ENCODE data around the gene HNRNPUL1. TPM values are rescaled to one million over a fixed set of nuclear protein-coding genes. Genes with fewer than 3 reads are reported as not detected.
A peak's percentile ranks its signal among the peaks of the same experiment; 100 is the strongest.
"Not testable (repeated sequence)": the region's sequence is repeated elsewhere in the genome, so short reads cannot be mapped to it uniquely, and the experiment has no call there.

HNRNPUL1 gene
- 108 TPM for total RNA-seq

GRCh38 chr19:41263850-41264580, at the start of gene HNRNPUL1:
Gene HNRNPUL1, plus strand, starts transcription at chr19:41264372. Its CDS starts 132 bp downstream, at chr19:41264504.
- peak; percentile 100 for DNase-seq

GRCh38 chr19:41217741-41218140, 46.4 kb upstream of the HNRNPUL1 start:
- DNase-seq, result no peak

- no peak for DNase-seq
Measured at GRCh38 chr19:41218249-41218614, 45.9 kb upstream of the HNRNPUL1 start.

- peak; percentile 78 for DNase-seq
Measured at GRCh38 chr19:41218615-41219507, 45.3 kb upstream of the HNRNPUL1 start, which contains the start of gene AXL. Gene AXL, plus strand, starts transcription at chr19:41219223. Its CDS starts 170 bp downstream, at chr19:41219393.

GRCh38 chr19:41219924-41220567, 44.1 kb upstream of the HNRNPUL1 start:
- DNase-seq, result no peak

- no peak for DNase-seq
Measured at GRCh38 chr19:41220811-41221210, 43.4 kb upstream of the HNRNPUL1 start.

- DNase-seq, result no peak
Measured at GRCh38 chr19:41221514-41222205, 42.5 kb upstream of the HNRNPUL1 start.

- DNase-seq, result no peak
Measured at GRCh38 chr19:41222240-41222639, 41.9 kb upstream of the HNRNPUL1 start.

- DNase-seq, result no peak
Measured at GRCh38 chr19:41223431-41224234, 40.5 kb upstream of the HNRNPUL1 start.

GRCh38 chr19:41224632-41225031, 39.5 kb upstream of the HNRNPUL1 start:
- no peak for DNase-seq

GRCh38 chr19:41225238-41226052, 38.7 kb upstream of the HNRNPUL1 start:
- DNase-seq, result peak; percentile 76

GRCh38 chr19:41226053-41226873, 37.9 kb upstream of the HNRNPUL1 start:
- peak; percentile 45 for DNase-seq

- no peak for DNase-seq
Measured at GRCh38 chr19:41226874-41227390, 37.2 kb upstream of the HNRNPUL1 start.

GRCh38 chr19:41228486-41228885, 35.7 kb upstream of the HNRNPUL1 start:
- no peak for DNase-seq

GRCh38 chr19:41229338-41229737, 34.8 kb upstream of the HNRNPUL1 start:
- DNase-seq, result not testable (repeated sequence)

GRCh38 chr19:41230067-41230857, 33.9 kb upstream of the HNRNPUL1 start:
- no peak for DNase-seq

- no peak for DNase-seq
Measured at GRCh38 chr19:41232686-41233085, 31.5 kb upstream of the HNRNPUL1 start.

- no peak for DNase-seq
Measured at GRCh38 chr19:41233748-41234240, 30.4 kb upstream of the HNRNPUL1 start.
